ENCODE measurements around the gene EPB41. TPM values are rescaled to one million over a fixed set of nuclear protein-coding genes. Genes with fewer than 3 reads are reported as not detected.

The EPB41 gene
- total and polyA plus RNA-seq, 9 of the 15 experiments (the other 6 are each of a cell fraction or from before 2014, with no cell fraction given): 3.7 to 213 (median 141) TPM

DNA sequence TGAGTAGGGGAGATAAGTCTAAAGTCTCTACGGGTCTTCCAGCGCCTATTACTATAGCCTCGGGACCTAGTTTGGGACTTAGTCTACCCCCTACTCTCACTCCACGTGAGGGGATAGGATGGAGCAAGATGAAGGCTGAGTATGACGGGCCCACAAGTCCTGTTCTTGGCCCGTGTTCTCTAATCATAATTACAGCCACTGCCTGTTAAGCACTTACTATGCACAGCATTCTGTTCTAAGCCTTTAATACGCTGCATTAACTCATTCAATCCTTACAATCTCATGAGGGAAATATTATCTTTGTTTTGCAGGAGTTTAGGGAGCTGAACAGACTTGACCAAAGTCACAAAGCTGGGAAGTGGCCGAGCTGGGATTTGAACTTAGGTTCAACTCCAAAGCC lies 23.9 kb upstream of the EPB41 start:
- Histone ChIP-seq H3K27me3 (ENCODE audit: control insufficient read depth in 2 of 2, insufficient read depth in 2 of 2, low read length in 2 of 2) (no peaks in the 10 kb centered on the region), H3K4me2 (ENCODE audit: insufficient read depth, low read length) (no peak overlapping the region), H3K4me3 (no peak overlapping the region), H3K9me1 (ENCODE audit: control insufficient read depth, insufficient read depth, low read length) (peaks cover 16% of the 10 kb centered on the region), H3K36me3 (ENCODE audit: control insufficient read depth, insufficient read depth, low read length) (peaks cover 60% of the 10 kb centered on the region), H3K79me2 (ENCODE audit: control insufficient read depth, insufficient read depth, low read length) (peaks cover 94% of the 10 kb centered on the region), H4K20me1 (replicated peaks; ENCODE audit: control insufficient read depth, insufficient read depth, low read length) (peaks cover 34% of the 10 kb centered on the region; the same call in 1 of the 2 replicates), H3K4me1 (replicated peaks in 1 of 2; ENCODE audit: control insufficient read depth in 2 of 2, insufficient read depth in 2 of 2, low read length in 2 of 2) (peaks cover 45 to 63% of the 10 kb centered on the region in 2 experiments), H3K9ac (ENCODE audit: insufficient read depth in 1 of 2, low read depth in 2 of 2, low read length in 2 of 2) (peak overlapping the region in 1 of 2 experiments; percentile 80; a peak in 2 of 4 replicates), H3K9me3 (replicated peaks; ENCODE audit: control insufficient read depth, insufficient read depth, low read depth, low read length) (no peaks in the 10 kb centered on the region), H2AFZ (ENCODE audit: low read depth, low read length) (no peak overlapping the region), H3K27ac (ENCODE audit: extremely low read depth, low read depth, low read length) (peak overlapping the region; percentile 30; the same call in 1 of the 3 replicates)
- TSS peak; percentile 15 for BruUV-seq (replicated peaks)
- FAIRE-seq (no peak), DNase-seq (ENCODE audit: extremely low read depth in 1 of 4, low spot score in 3 of 4) (no peak), ATAC-seq (no peak)
- ChIA-PET CTCF (ENCODE audit: low intra/inter-chr PET ratio) (no interaction called here), POLR2A (interaction anchor here (1.0 to 2.5 kb wide), 5 partner anchors 10 to 142 kb away, joined by 5 to 10 read pairs (median 5); partner anchors contain the start of gene EPB41)
- in situ Hi-C loops (cut with MboI) (no loop called here), intact Hi-C loops (cut with micrococcal nuclease) (no loop called here)
- 64% methylated on average over 8 of the region's 8 CpGs for WGBS (ENCODE audit: insufficient coverage, low coverage, missing lambda C conversion rate)
- no peak for TF ChIP-seq KDM5B (IDR thresholded peaks at IDR 0.05; ENCODE audit: insufficient replicate concordance, low read depth, low read length)
- TF ChIP-seq SIN3A (IDR thresholded peaks at IDR 0.05; ENCODE audit: borderline replicate concordance in 2 of 2, control insufficient read depth in 1 of 2, low read depth in 2 of 2, low read length in 2 of 2): no peak
- no peak for TF ChIP-seq TCF7 (IDR thresholded peaks at IDR 0.05; ENCODE audit: borderline replicate concordance)
- TF ChIP-seq, protein P1, sequence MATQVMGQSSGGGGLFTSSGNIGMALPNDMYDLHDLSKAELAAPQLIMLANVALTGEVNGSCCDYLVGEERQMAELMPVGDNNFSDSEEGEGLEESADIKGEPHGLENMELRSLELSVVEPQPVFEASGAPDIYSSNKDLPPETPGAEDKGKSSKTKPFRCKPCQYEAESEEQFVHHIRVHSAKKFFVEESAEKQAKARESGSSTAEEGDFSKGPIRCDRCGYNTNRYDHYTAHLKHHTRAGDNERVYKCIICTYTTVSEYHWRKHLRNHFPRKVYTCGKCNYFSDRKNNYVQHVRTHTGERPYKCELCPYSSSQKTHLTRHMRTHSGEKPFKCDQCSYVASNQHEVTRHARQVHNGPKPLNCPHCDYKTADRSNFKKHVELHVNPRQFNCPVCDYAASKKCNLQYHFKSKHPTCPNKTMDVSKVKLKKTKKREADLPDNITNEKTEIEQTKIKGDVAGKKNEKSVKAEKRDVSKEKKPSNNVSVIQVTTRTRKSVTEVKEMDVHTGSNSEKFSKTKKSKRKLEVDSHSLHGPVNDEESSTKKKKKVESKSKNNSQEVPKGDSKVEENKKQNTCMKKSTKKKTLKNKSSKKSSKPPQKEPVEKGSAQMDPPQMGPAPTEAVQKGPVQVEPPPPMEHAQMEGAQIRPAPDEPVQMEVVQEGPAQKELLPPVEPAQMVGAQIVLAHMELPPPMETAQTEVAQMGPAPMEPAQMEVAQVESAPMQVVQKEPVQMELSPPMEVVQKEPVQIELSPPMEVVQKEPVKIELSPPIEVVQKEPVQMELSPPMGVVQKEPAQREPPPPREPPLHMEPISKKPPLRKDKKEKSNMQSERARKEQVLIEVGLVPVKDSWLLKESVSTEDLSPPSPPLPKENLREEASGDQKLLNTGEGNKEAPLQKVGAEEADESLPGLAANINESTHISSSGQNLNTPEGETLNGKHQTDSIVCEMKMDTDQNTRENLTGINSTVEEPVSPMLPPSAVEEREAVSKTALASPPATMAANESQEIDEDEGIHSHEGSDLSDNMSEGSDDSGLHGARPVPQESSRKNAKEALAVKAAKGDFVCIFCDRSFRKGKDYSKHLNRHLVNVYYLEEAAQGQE (IDR thresholded peaks at IDR 0.05; ENCODE audit: borderline replicate concordance): no peak
- TF ChIP-seq, protein P1 (CRISPR knock-in tag; IDR thresholded peaks at IDR 0.05; ENCODE audit: low read depth): no peak
- TF ChIP-seq FOXK1 (CRISPR knock-in tag; IDR thresholded peaks at IDR 0.05; ENCODE audit: borderline replicate concordance): no peak
- no peak for TF ChIP-seq MEF2D (tag; conservative IDR thresholded peaks at IDR 0.05; ENCODE audit: low read depth)
- no peak for TF ChIP-seq FUS (optimal IDR thresholded peaks at IDR 0.05; ENCODE audit: low read depth, low read length)
- TF ChIP-seq, protein P2, sequence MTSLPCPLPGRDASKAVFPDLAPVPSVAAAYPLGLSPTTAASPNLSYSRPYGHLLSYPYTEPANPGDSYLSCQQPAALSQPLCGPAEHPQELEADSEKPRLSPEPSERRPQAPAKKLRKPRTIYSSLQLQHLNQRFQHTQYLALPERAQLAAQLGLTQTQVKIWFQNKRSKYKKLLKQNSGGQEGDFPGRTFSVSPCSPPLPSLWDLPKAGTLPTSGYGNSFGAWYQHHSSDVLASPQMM (CRISPR knock-in tag; IDR thresholded peaks at IDR 0.05): no peak
- TF ChIP-seq POLR2AphosphoS5 (IDR thresholded peaks at IDR 0.05; ENCODE audit: control insufficient read depth, insufficient read depth, low read depth, low read length): no peak
- peak; percentile 42; the same call in 1 of the 2 replicates for TF ChIP-seq CBFA2T3 (IDR thresholded peaks at IDR 0.05)
